ENCODE measurements around the gene CHST15. TPM values are rescaled to one million over a fixed set of nuclear protein-coding genes. Genes with fewer than 3 reads are reported as not detected.

CHST15 gene
- total and polyA plus RNA-seq, 8 donors = 2.6 to 30.4 (median 14.6) TPM

- DNase-seq = peak in 1 of 2 donors; percentile 17
- no peak for TF ChIP-seq POLR2A (IDR thresholded peaks at IDR 0.05)
- no peak for TF ChIP-seq POLR2AphosphoS5 (IDR thresholded peaks at IDR 0.05)
- TF ChIP-seq, protein P1, sequence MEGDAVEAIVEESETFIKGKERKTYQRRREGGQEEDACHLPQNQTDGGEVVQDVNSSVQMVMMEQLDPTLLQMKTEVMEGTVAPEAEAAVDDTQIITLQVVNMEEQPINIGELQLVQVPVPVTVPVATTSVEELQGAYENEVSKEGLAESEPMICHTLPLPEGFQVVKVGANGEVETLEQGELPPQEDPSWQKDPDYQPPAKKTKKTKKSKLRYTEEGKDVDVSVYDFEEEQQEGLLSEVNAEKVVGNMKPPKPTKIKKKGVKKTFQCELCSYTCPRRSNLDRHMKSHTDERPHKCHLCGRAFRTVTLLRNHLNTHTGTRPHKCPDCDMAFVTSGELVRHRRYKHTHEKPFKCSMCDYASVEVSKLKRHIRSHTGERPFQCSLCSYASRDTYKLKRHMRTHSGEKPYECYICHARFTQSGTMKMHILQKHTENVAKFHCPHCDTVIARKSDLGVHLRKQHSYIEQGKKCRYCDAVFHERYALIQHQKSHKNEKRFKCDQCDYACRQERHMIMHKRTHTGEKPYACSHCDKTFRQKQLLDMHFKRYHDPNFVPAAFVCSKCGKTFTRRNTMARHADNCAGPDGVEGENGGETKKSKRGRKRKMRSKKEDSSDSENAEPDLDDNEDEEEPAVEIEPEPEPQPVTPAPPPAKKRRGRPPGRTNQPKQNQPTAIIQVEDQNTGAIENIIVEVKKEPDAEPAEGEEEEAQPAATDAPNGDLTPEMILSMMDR (IDR thresholded peaks at IDR 0.05) = no peak
- no peak for TF ChIP-seq EP300 (IDR thresholded peaks at IDR 0.05)
- 77 to 88% (median 84%) methylated on average over 10 of the region's 10 CpGs for WGBS, 5 donors
- Histone ChIP-seq H3K27ac (peak overlapping the region in 3 of 5 donors; percentile 55 to 83 (median 71)), H3K9me3 (no peaks in the 10 kb centered on the region), H3K27me3 (no peaks in the 10 kb centered on the region), H3K4me1 (peaks cover 0 to 41% (median 19%) of the 10 kb centered on the region in 4 donors), H3K36me3 (peaks cover 0 to 44% (median 25%) of the 10 kb centered on the region in 4 donors), H3K4me3 (no peak overlapping the region)
- intact Hi-C loops (cut with DNase I; ENCODE audit: low total_unique reads) = loop anchor here (10.0 kb wide), 1 partner anchor 80 kb away; no protein-coding TSS in a partner anchor
Measured at GRCh38 chr10:124005091-124005490, 88.3 kb downstream of the CHST15 start.

DNA sequence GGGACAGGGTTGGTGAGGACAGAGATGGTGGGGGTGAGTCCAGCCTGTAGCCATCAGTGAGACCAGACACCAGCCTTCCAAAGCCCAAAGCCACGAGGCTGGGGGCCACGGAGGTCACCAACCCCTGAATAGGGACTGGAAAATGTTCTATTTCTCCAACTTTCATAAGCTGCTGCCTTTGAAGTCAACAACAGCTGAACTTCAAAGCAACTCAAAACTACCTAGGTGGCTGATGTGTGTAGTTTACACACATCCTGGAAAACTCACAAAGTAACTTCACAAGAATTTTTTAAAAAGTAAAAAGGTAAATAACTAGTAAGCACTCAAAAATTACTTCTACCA is 88.8 kb downstream of the CHST15 start:
- TF ChIP-seq EP300 (IDR thresholded peaks at IDR 0.05) (no peak), POLR2A (IDR thresholded peaks at IDR 0.05) (no peak), POLR2AphosphoS5 (IDR thresholded peaks at IDR 0.05) (no peak)
- TF ChIP-seq, protein P1 (IDR thresholded peaks at IDR 0.05) = no peak

DNA sequence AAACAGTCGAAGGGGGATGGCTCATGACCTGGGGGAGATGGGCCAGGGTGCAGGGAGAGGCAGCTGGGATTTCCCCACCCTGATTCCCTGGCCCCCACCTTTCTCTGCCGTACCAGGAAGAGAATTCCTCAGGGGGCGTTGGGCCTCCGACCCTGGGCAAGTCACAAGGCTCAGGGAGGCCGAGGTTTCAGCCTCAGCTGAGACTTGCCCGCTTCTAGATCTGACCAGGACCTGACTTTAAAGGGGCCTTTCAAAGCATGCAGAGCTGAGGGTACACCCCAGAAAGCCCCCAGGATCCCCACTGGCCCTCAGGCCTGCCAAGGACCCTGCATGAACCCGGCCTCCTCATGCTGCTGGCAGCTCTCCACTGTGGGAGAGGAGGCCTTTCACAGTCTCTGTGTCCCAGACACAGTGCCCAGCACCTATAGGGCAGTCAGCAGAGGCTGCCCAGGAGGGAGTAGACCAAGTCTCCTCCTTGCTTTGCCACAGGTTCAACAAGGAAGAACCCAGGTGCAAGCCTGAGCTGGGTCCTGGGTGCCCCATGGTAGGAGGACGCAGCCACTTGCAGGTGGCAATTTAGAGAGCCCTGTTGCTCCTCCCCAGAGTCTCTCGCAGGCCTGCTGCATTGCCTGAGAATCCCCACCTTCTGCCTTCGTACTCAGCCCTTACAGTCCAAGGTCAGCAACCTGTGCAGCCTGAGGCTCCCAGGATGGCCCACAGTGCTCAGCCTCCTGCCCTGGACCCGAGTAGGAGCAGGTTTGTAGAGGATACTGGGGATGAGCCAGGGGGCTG is 89.3 kb downstream of the CHST15 start:
- 62 to 79% (median 73%) methylated on average over 10 to 11 of the region's 11 CpGs for WGBS, 5 donors
- peak overlapping the region in 2 of 5 donors; percentile 31 to 83 for H3K27ac ChIP-seq

More for the DNA sequence above, 88.8 kb downstream of the CHST15 start:
- Histone ChIP-seq H3K27me3 (no peaks in the 10 kb centered on the region), H3K4me3 (no peak overlapping the region), H3K9me3 (no peaks in the 10 kb centered on the region), H3K27ac (peak overlapping the region in 1 of 5 donors; percentile 83), H3K4me1 (peaks cover 0 to 37% (median 17%) of the 10 kb centered on the region in 4 donors), H3K36me3 (peaks cover 0 to 39% (median 21%) of the 10 kb centered on the region in 4 donors)
- DNase-seq = no peak
- 51 to 74% (median 61%) methylated on average over 2 of the region's 2 CpGs for WGBS, 5 donors
- intact Hi-C loops (cut with DNase I; ENCODE audit: low total_unique reads) = loop anchor here (5.0 to 10.0 kb wide), 2 partner anchors 80 to 373 kb away; no protein-coding TSS in a partner anchor

DNA sequence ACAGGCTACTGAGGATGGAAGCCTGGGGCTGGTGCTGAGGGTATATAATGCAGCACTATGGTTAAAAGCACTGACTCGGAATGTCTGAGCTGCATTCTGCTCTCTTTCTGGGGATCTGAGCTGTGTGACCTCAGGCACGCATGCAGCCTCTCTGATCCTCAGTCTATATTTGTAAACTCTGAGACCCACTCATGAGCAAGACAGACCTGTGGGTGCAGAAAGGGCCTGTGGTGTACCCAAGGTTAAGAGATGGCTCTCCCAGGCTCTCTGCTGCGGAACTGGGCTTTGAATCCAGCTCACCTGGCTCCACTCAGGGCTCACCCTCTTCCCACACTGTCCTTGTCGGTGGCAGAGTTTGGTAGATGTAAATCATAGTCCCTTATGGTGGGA is 89.9 kb downstream of the CHST15 start:
- Histone ChIP-seq H3K4me3 (no peak overlapping the region), H3K4me1 (peaks cover 0 to 28% (median 13%) of the 10 kb centered on the region in 4 donors), H3K36me3 (peaks cover 0 to 31% (median 12%) of the 10 kb centered on the region in 4 donors), H3K27ac (peak overlapping the region in 2 of 5 donors; percentile 31 to 83), H3K9me3 (no peaks in the 10 kb centered on the region), H3K27me3 (no peaks in the 10 kb centered on the region)
- intact Hi-C loops (cut with DNase I; ENCODE audit: low total_unique reads) = loop anchor here (5.0 to 10.0 kb wide), 2 partner anchors 81 to 374 kb away; no protein-coding TSS in a partner anchor
- 64 to 95% (median 85%) methylated on average over 4 of the region's 4 CpGs for WGBS, 5 donors
- TF ChIP-seq POLR2A (IDR thresholded peaks at IDR 0.05) (no peak), EP300 (IDR thresholded peaks at IDR 0.05) (no peak), POLR2AphosphoS5 (IDR thresholded peaks at IDR 0.05) (no peak)
- TF ChIP-seq, protein P1 (IDR thresholded peaks at IDR 0.05) = no peak
- DNase-seq = peak in 1 of 2 donors; percentile 8

More for the DNA sequence above, 89.3 kb downstream of the CHST15 start:
- intact Hi-C loops (cut with DNase I; ENCODE audit: low total_unique reads) = loop anchor here (5.0 to 10.0 kb wide), 2 partner anchors 81 to 373 kb away; no protein-coding TSS in a partner anchor
- Histone ChIP-seq H3K36me3 (peaks cover 0 to 33% (median 16%) of the 10 kb centered on the region in 4 donors), H3K27me3 (no peaks in the 10 kb centered on the region), H3K4me1 (peaks cover 0 to 31% (median 16%) of the 10 kb centered on the region in 4 donors), H3K4me3 (no peak overlapping the region), H3K9me3 (no peaks in the 10 kb centered on the region)
- peak in 1 of 2 donors; percentile 23 for DNase-seq
- TF ChIP-seq POLR2AphosphoS5 (IDR thresholded peaks at IDR 0.05) (no peak), POLR2A (IDR thresholded peaks at IDR 0.05) (no peak), EP300 (IDR thresholded peaks at IDR 0.05) (no peak)
- TF ChIP-seq, protein P1 (IDR thresholded peaks at IDR 0.05) = no peak
